T-helper 1 cell (primary cell): ENCODE measurements around the gene SIL1.
"Not testable (repeated sequence)": the region's sequence is repeated elsewhere in the genome, so short reads cannot be mapped to it uniquely, and the experiment has no call there.

Source experiments
- DNase-seq, 5 donors: peaks; one replicate each; pipeline ENCODE4 v3.0.0-alpha.2; 2012 to 2020

Gene SIL1

DNA sequence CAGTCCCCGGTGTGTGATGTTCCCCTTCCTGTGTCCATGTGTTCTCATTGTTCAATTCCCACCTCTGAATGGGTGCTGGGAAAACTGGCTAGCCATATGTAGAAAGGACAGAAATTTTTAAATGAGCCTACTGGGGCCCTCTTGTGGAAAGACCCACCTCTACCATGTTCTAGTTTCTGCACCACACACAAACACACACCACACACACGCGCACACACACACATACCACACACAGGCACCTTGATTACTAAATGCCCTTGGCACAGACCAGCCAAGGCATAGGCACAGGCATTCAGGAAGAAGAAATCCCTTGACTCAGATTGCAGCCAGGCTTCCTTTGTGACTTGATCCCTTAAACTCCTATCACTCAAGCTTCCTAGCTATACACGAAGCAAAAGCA lies 60.5 kb downstream of the SIL1 start:
- DNase-seq: no peak

GRCh38 chr5:139134906-139135305 lies 63.3 kb downstream of the SIL1 start:
- DNase-seq: no peak

DNA sequence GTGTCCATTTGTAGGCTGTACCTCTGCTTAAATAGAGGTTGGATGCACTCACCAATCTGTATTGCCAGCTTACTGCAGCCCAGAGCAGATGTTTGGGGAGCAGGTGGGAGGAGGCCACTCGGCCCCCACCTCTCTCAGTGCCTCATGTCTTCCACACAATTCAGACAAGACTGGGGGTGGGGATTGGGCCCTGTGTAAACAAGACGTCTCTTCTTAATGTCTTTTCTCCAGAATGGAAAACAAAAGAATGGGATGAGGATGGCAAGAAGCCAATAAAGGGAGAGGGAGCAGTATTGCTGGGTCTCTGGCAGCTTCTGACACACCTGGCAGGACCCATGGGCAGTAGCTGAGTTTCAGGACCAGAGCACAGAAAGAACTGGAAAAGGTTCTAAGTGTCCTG lies 64.9 kb downstream of the SIL1 start:
- DNase-seq: no peak

- DNase-seq: no peak
These were observed 65.7 kb downstream of the SIL1 start for GRCh38 chr5:139132515-139132914.

DNA sequence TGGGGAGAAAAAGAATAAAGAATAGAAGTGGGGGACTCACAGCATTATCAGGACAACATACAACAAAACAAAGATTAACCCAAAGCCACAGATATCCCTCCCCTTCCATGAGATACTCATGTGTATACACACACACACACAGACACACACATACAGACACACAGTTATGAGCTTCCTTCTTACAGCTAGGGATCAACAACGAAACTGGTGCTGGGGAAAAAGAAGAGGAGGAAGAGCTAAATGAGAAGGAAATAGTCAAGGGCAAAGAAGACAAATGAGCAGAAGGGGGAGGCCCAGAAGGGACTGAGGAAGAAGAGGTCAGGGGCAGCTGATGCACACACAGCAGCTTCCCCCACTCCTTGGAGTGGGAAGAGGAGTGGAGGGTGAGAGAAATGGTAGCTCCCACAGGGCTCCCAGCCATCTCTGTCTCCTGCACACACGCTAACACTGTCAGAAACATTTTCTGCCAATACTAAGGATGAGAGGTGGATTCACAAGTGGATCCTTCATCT lies 66.2 kb downstream of the SIL1 start:
- DNase-seq: no peak

GRCh38 chr5:139131465-139131864 lies 66.7 kb downstream of the SIL1 start:
- DNase-seq: no peak

DNA sequence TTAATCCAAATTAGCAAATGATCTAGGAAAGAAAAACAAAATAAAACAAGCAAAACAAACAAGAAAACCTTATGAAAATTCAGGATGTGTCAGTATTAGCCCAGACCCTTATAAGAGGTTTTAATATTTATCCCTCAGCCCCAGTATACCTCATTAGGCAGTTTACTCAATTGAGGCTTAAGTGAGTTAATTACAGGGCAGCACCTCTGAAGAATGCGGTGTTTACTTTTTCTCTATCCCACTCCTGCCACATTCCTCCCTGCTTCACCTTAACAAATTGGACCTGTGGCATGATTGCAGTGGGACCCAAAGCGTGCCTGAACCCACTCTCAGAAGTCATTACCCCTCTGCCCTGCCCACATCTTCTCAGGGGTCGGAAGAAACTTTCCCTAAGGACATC lies 67.1 kb downstream of the SIL1 start:
- DNase-seq: no peak

DNA sequence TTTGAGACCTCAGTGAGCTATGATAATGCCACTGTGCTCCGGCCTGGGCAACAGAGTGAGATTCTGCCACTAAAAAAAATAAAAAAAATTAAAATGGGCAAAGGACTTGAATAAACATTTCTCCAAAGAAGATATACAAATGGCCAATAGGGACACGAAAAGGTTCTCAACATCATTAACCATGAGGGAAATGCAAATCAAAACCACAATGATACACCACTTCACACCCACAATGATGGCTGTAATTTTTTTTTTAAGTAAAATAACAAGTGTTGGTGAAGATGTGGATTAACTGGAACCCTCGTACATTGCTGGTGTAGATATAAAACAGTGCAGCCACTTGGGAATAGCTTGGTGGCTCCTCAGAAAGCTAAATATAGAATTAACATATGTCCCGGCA lies 68.0 kb downstream of the SIL1 start:
- no peak for DNase-seq

DNA sequence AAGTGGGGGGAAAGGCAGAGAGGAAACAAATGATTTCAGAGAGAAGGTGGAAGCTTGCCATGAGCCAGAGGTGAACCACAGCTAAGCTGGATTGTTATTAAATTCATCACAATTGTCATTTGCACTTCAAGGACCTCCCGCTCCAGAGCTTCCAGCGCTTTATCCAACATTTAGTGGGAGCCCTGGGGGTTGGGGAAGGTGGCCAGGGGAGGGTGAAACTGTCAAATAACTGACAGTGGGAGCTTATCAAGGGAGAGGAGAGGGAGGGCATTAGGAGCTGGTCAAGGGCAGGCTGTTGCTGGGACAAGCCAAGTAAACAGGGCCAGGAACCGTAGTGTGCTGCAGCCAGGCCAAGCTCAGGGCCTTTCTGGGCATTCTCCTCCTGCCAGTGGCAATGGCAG lies 71.5 kb downstream of the SIL1 start:
- no peak for DNase-seq

DNA sequence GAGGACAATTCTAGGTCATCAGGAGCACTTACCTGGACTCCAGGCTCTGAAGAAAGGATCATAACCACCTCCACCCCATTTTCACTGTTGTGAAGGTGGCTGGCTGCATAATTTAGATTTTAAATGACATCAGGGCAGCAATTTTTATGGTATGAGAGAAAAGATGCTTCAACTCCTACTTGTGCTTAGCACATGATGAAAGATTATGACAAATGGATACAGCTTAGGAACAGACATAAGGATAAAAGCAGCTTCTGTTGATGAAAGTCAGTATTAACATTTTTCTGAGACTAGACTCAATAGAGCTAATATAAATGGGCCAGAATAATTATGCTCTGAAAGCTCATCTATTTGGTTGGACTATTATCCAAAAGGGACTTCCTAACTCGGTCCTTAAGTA lies 72.2 kb downstream of the SIL1 start:
- DNase-seq: no peak

DNA sequence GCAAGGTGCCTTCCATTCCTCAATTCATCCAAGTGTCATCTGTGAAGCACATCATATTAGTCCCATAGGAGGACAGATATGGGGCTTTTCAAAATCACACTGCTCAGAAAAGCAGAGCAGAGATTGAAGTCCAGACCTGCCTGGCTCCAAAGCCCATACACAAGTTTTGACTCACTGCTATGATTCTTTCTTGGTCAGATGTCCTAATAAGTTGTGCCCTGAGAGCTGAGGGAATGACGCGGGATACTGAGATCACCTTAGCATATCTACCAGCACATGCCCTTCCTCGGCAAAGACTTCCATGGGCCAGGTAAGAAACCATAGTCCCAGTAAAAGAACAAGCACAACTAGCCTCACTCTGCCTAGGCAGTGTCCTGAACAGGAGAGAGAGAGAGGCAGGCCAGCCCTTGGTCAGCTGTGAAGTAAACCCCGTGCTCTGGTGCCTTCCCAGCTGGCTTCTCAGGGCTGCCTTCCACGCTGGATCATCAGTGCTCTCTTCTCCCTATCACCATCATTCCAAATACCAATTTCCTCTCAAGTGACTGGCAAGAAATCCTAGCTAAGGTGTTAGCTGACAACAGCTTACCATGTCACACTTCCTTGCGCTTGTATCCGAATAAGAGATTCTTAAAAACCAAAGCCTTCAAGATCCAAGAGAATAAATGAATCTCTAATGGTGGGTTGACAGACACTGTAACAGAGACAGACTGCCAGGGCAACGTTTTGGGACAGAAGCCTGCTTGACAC lies 73.2 kb downstream of the SIL1 start:
- no peak for DNase-seq

GRCh38 chr5:139121120-139121519 lies 77.0 kb downstream of the SIL1 start:
- no peak for DNase-seq

DNA sequence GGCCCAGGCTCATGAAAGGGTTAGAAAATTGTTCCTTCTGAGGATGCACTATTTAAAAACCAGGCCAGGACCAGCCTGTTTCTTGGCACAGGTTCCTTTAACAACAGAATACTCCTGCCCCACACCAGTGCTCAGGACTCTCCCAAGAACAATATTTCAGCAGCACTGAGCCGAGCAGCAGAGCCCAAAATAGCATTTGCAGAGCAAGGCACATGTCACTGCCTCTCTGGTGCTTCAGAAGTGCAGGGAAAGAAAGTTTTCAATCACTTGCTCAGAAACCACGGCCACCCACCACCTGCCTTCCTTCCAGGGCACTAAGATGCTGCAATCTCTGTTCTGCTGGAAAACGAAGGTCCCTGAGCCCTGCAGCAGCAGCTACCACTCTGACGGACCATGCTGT lies 77.6 kb downstream of the SIL1 start:
- DNase-seq: no peak

DNA sequence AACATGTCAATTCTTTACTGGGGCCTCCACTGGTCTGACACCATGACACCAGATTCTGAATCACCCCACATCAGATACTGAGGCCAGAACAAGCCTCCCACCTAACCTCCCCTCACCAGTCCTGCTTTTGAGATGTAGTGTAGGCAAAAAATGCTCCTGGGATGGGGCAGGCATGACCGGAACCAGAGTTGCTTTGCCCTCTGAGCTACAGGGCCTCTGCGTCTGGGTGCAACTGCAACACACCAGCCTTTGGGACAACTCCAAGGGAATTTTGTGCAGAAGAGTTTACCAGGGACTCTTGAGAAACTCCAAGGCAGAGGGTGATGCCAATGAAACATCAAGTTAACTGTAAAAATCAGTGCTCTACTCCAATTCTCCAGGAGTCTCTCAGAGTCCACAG lies 79.4 kb downstream of the SIL1 start:
- DNase-seq: no peak

- DNase-seq: no peak
These were observed 80.8 kb downstream of the SIL1 start for GRCh38 chr5:139117342-139117884.

DNA sequence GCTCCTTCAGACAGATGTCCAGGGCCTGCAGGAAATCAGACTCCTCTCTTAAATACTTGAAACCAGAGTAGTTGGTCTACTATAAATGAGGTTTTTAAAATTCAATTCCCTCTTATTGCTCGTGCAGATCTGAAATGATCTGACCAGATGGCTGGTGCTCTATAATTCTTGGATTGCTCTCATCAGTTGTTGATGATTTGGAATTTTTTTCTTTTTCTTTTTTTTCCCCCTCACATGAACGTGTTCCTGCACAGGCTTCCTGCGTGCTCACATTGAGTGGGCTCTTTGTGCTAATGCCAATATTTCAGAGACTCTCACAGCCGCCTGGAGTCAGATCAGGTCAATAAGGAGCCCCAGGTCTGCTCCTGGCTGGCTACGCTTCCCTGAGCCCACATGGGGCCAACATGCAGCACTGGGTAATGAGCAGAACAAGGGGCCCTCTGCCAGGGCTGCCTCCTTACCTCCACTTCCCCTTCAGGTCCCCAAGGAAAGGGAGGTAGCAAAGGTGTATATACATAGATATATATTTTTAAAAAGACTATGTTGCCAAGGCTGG lies 82.0 kb downstream of the SIL1 start:
- DNase-seq: no peak

GRCh38 chr5:139113892-139114291 lies 84.3 kb downstream of the SIL1 start:
- DNase-seq: no peak

DNA sequence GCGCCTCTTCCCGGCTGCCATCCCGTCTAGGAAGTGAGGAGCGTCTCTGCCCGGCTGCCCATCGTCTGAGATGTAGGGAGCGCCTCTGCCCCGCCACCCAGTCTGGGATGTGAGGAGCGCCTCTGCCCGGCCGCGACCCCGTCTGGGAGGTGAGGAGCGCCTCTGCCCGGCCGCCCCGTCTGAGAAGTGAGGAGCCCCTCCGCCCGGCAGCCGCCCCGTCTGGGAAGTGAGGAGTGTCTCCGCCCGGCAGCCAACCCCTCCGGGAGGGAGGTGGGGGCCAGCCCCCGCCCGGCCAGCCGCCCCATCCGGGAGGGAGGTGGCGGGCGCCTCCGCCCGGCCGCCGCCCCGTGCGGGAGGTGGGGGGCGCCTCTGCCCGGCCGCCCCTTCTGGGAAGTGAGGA lies 85.8 kb downstream of the SIL1 start:
- DNase-seq: not testable (repeated sequence)

DNA sequence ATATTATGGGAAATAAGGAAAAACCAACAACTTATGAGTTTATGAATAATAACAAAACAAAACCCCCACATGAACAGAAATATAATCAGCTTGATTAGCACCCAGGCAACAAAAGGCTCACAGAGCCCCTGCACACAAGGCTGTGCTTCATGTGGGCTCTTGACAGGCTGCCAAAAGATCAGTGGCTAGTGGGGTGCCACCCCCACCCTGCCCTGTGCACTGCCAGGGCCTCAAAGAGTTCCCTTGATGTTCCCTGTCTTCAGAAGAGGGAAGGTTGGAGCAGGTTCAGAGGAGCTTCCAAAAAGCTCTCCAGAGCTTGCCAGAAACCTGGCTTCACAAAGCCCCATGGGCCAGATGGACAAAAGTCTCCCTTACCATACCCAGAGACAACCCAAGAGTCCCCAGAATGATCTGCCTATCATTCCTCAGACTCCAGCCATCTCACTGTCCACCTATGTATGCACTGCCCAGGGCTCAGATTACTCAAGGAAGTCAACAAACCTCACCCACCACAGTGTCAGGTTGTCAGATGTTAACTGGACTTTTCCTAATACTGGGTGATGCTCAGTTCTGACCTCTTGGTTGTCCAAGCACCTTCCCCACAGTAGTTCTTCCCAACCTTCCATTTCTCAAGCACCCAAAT lies 87.5 kb downstream of the SIL1 start:
- DNase-seq: no peak

- DNase-seq: no peak
These were observed 89.9 kb downstream of the SIL1 start for GRCh38 chr5:139108063-139108824.

- no peak for DNase-seq
These were observed 92.5 kb downstream of the SIL1 start for GRCh38 chr5:139105621-139106071.

- DNase-seq: no peak
These were observed 93.4 kb downstream of the SIL1 start for GRCh38 chr5:139104577-139105276.
